ENCODE measurements around the gene MARCOL. TPM values are rescaled to one million over a fixed set of nuclear protein-coding genes. Genes with fewer than 3 reads are reported as not detected.

Gene MARCOL
- polyA plus RNA-seq, 1 donor from 2014 or later, result not detected

DNA sequence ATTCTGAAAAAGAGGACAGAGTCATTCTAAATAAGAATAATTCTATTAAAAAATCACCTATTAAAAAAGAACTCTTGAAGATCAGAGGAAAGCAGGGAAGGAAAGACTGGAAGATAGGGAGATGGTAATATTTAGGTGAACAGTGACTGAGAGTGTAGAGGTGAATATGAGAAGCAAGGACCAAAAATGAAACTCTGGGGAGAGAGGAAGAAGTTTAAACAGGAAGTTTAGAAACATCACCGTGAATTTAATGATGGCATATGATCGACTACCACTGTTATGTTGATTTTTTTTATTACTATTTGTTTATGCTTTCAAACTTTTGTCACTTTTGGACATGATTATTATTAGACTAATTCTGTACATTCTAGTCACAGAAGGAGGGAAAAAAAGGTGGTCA is 37.2 kb upstream of the MARCOL start:
- no peak overlapping the region for H3K4me2 ChIP-seq (ENCODE audit: low read length)
- H4K20me1 ChIP-seq (ENCODE audit: insufficient read depth), result no peaks in the 10 kb centered on the region
- TF ChIP-seq EP300 (conservative IDR thresholded peaks at IDR 0.05; ENCODE audit: poor library complexity, severe bottlenecking) (no peak), MXI1 (conservative IDR thresholded peaks at IDR 0.05; ENCODE audit: poor library complexity, severe bottlenecking) (no peak), RAD21 (conservative IDR thresholded peaks at IDR 0.05) (no peak), EZH2 (IDR thresholded peaks at IDR 0.05; ENCODE audit: borderline replicate concordance, insufficient read depth, low read length, poor library complexity, severe bottlenecking) (no peak), POLR2AphosphoS5 (IDR thresholded peaks at IDR 0.05) (no peak), TAF1 (IDR thresholded peaks at IDR 0.05; ENCODE audit: low read depth) (no peak), SMC3 (conservative IDR thresholded peaks at IDR 0.05; ENCODE audit: poor library complexity) (no peak)
- TF ChIP-seq, protein P1, sequence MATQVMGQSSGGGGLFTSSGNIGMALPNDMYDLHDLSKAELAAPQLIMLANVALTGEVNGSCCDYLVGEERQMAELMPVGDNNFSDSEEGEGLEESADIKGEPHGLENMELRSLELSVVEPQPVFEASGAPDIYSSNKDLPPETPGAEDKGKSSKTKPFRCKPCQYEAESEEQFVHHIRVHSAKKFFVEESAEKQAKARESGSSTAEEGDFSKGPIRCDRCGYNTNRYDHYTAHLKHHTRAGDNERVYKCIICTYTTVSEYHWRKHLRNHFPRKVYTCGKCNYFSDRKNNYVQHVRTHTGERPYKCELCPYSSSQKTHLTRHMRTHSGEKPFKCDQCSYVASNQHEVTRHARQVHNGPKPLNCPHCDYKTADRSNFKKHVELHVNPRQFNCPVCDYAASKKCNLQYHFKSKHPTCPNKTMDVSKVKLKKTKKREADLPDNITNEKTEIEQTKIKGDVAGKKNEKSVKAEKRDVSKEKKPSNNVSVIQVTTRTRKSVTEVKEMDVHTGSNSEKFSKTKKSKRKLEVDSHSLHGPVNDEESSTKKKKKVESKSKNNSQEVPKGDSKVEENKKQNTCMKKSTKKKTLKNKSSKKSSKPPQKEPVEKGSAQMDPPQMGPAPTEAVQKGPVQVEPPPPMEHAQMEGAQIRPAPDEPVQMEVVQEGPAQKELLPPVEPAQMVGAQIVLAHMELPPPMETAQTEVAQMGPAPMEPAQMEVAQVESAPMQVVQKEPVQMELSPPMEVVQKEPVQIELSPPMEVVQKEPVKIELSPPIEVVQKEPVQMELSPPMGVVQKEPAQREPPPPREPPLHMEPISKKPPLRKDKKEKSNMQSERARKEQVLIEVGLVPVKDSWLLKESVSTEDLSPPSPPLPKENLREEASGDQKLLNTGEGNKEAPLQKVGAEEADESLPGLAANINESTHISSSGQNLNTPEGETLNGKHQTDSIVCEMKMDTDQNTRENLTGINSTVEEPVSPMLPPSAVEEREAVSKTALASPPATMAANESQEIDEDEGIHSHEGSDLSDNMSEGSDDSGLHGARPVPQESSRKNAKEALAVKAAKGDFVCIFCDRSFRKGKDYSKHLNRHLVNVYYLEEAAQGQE (IDR thresholded peaks at IDR 0.05; ENCODE audit: borderline replicate concordance), result no peak
- TF ChIP-seq, protein P2, sequence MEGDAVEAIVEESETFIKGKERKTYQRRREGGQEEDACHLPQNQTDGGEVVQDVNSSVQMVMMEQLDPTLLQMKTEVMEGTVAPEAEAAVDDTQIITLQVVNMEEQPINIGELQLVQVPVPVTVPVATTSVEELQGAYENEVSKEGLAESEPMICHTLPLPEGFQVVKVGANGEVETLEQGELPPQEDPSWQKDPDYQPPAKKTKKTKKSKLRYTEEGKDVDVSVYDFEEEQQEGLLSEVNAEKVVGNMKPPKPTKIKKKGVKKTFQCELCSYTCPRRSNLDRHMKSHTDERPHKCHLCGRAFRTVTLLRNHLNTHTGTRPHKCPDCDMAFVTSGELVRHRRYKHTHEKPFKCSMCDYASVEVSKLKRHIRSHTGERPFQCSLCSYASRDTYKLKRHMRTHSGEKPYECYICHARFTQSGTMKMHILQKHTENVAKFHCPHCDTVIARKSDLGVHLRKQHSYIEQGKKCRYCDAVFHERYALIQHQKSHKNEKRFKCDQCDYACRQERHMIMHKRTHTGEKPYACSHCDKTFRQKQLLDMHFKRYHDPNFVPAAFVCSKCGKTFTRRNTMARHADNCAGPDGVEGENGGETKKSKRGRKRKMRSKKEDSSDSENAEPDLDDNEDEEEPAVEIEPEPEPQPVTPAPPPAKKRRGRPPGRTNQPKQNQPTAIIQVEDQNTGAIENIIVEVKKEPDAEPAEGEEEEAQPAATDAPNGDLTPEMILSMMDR (IDR thresholded peaks at IDR 0.05; ENCODE audit: poor library complexity, severe bottlenecking), result no peak
- H3K9ac ChIP-seq (ENCODE audit: low read length), result no peak overlapping the region
- H3K79me2 ChIP-seq (replicated peaks; ENCODE audit: insufficient read depth, low read length), result no peaks in the 10 kb centered on the region
- H3K4me3 ChIP-seq (ENCODE audit: low read length), result no peak overlapping the region
- H3F3A ChIP-seq (ENCODE audit: insufficient read depth, low read length, poor library complexity, severe bottlenecking), result no peaks in the 10 kb centered on the region
- no peaks in the 10 kb centered on the region for H3K9me3 ChIP-seq (ENCODE audit: low read length)
- H2AFZ ChIP-seq (ENCODE audit: low read depth, low read length), result no peak overlapping the region
- H3K9me2 ChIP-seq (ENCODE audit: insufficient read depth, low read length), result no peaks in the 10 kb centered on the region
- H3K27me3 ChIP-seq (ENCODE audit: insufficient read depth, low read depth, low read length), result no peaks in the 10 kb centered on the region
- H3K36me3 ChIP-seq (ENCODE audit: insufficient read depth, low read length), result no peaks in the 10 kb centered on the region
- H3K27ac ChIP-seq (ENCODE audit: low read length), result no peak overlapping the region

DNA sequence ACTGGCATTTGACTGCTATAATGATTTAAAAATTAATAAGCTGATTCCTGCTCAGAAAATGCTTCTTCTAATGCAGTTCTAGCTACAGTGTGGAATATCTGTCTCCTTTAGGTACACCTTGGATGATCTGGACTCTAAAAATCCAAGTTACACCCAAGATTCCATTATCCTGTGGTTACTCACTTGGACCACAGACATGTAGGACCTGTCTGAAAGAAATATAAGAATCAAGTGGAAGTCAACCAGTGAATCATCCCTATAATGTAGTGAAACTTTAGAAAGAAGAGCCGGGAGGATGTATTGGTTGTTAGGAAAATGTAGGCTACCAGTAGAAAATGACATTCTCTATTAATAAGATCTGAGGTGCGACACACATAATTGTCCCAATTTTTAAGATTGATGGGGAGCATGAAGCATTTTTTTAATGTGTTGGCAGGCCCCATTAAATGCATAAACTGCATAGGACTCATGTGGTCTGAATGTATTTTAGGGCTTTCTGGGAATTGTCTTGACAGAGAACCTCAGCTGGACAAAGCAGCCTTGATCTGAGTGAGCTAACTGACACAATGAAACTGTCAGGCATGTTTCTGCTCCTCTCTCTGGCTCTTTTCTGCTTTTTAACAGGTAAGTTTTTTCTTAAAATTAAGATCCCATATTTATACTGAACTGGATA is 35.7 kb upstream of the MARCOL start, which contains the start of gene SPINK6:
TSS of gene SPINK6 (plus strand) at position 512 of the 673 bp plus-strand sequence. CDS start at position 567, 55 bp downstream.
- Histone ChIP-seq H3K79me2 (replicated peaks; ENCODE audit: insufficient read depth, low read length) (no peaks in the 10 kb centered on the region), H3F3A (ENCODE audit: insufficient read depth, low read length, poor library complexity, severe bottlenecking) (no peaks in the 10 kb centered on the region), H3K27me3 (ENCODE audit: insufficient read depth, low read depth, low read length) (no peaks in the 10 kb centered on the region), H3K4me2 (ENCODE audit: low read length) (no peak within 1 kb of the TSS), H2AFZ (ENCODE audit: low read depth, low read length) (no peak within 1 kb of the TSS), H3K9me2 (ENCODE audit: insufficient read depth, low read length) (no peaks in the 10 kb centered on the region), H3K9ac (ENCODE audit: low read length) (no peak within 1 kb of the TSS), H3K36me3 (ENCODE audit: insufficient read depth, low read length) (no peaks in the 10 kb centered on the region), H3K9me3 (ENCODE audit: low read length) (no peaks in the 10 kb centered on the region), H4K20me1 (ENCODE audit: insufficient read depth) (no peaks in the 10 kb centered on the region), H3K27ac (ENCODE audit: low read length) (no peak within 1 kb of the TSS), H3K4me3 (ENCODE audit: low read length) (no peak within 1 kb of the TSS)
- TF ChIP-seq POLR2AphosphoS5 (IDR thresholded peaks at IDR 0.05), result no peak
- no peak for TF ChIP-seq EP300 (conservative IDR thresholded peaks at IDR 0.05; ENCODE audit: poor library complexity, severe bottlenecking)
- TF ChIP-seq, protein P2 (IDR thresholded peaks at IDR 0.05; ENCODE audit: poor library complexity, severe bottlenecking), result no peak
- TF ChIP-seq SMC3 (conservative IDR thresholded peaks at IDR 0.05; ENCODE audit: poor library complexity), result no peak
- TF ChIP-seq, protein P1 (IDR thresholded peaks at IDR 0.05; ENCODE audit: borderline replicate concordance), result no peak
- no peak for TF ChIP-seq RAD21 (conservative IDR thresholded peaks at IDR 0.05)
- TF ChIP-seq TAF1 (IDR thresholded peaks at IDR 0.05; ENCODE audit: low read depth), result no peak
- no peak for TF ChIP-seq MXI1 (conservative IDR thresholded peaks at IDR 0.05; ENCODE audit: poor library complexity, severe bottlenecking)
- no peak for TF ChIP-seq EZH2 (IDR thresholded peaks at IDR 0.05; ENCODE audit: borderline replicate concordance, insufficient read depth, low read length, poor library complexity, severe bottlenecking)
